ENCODE measurements around the gene VWA3A.

The VWA3A gene

GRCh38 chr16:22177968-22178930, 85.9 kb downstream of the VWA3A start:
- no peak for TF ChIP-seq ZNF384 (IDR thresholded peaks at IDR 0.05)
- TF ChIP-seq L3MBTL2 (conservative IDR thresholded peaks at IDR 0.05): no peak
- no peak for TF ChIP-seq BHLHE40 (IDR thresholded peaks at IDR 0.05; ENCODE audit: borderline replicate concordance)
- TF ChIP-seq FOXA1 (IDR thresholded peaks at IDR 0.05): no peak
- no peak for TF ChIP-seq SUZ12 (IDR thresholded peaks at IDR 0.05)
- TF ChIP-seq, protein P1, sequence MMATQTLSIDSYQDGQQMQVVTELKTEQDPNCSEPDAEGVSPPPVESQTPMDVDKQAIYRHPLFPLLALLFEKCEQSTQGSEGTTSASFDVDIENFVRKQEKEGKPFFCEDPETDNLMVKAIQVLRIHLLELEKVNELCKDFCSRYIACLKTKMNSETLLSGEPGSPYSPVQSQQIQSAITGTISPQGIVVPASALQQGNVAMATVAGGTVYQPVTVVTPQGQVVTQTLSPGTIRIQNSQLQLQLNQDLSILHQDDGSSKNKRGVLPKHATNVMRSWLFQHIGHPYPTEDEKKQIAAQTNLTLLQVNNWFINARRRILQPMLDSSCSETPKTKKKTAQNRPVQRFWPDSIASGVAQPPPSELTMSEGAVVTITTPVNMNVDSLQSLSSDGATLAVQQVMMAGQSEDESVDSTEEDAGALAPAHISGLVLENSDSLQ (IDR thresholded peaks at IDR 0.05): no peak
- TF ChIP-seq ELF4 (IDR thresholded peaks at IDR 0.05): no peak
- TF ChIP-seq TARDBP (IDR thresholded peaks at IDR 0.05): no peak
- TF ChIP-seq FOXK2 (IDR thresholded peaks at IDR 0.05): no peak
- TF ChIP-seq LEF1 (IDR thresholded peaks at IDR 0.05; ENCODE audit: borderline replicate concordance): no peak
- no peak for TF ChIP-seq CTBP1 (IDR thresholded peaks at IDR 0.05; ENCODE audit: borderline replicate concordance)
- TF ChIP-seq SP1 (IDR thresholded peaks at IDR 0.05): no peak
- TF ChIP-seq NFRKB (IDR thresholded peaks at IDR 0.05): no peak
- TF ChIP-seq FOXM1 (IDR thresholded peaks at IDR 0.05; ENCODE audit: borderline replicate concordance): no peak
- no peak for TF ChIP-seq HDGF (IDR thresholded peaks at IDR 0.05; ENCODE audit: borderline replicate concordance)
- no peak for TF ChIP-seq ARNT (IDR thresholded peaks at IDR 0.05)
- ChIA-PET POLR2A (no interaction called here), CTCF (no interaction called here)
- no peak for DNase-seq (ENCODE audit: extremely low spot score)

GRCh38 chr16:22181426-22181825, 89.1 kb downstream of the VWA3A start:
- DNase-seq (ENCODE audit: extremely low spot score): no peak
- no peak for TF ChIP-seq ZNF384 (IDR thresholded peaks at IDR 0.05)
- TF ChIP-seq CTBP1 (IDR thresholded peaks at IDR 0.05; ENCODE audit: borderline replicate concordance): no peak
- TF ChIP-seq TARDBP (IDR thresholded peaks at IDR 0.05): no peak
- TF ChIP-seq LEF1 (IDR thresholded peaks at IDR 0.05; ENCODE audit: borderline replicate concordance): no peak
- TF ChIP-seq NFRKB (IDR thresholded peaks at IDR 0.05): no peak
- no peak for TF ChIP-seq FOXA1 (IDR thresholded peaks at IDR 0.05)
- TF ChIP-seq BHLHE40 (IDR thresholded peaks at IDR 0.05; ENCODE audit: borderline replicate concordance): no peak
- TF ChIP-seq SP1 (IDR thresholded peaks at IDR 0.05): no peak
- TF ChIP-seq FOXM1 (IDR thresholded peaks at IDR 0.05; ENCODE audit: borderline replicate concordance): no peak
- no peak for TF ChIP-seq ELF4 (IDR thresholded peaks at IDR 0.05)
- no peak for TF ChIP-seq ARNT (IDR thresholded peaks at IDR 0.05)
- no peak for TF ChIP-seq FOXK2 (IDR thresholded peaks at IDR 0.05)
- ChIA-PET POLR2A (no interaction called here), CTCF (no interaction called here)

GRCh38 chr16:22181843-22182242, 89.5 kb downstream of the VWA3A start:
- no peak for TF ChIP-seq SUZ12 (IDR thresholded peaks at IDR 0.05)
- no peak for TF ChIP-seq SP1 (IDR thresholded peaks at IDR 0.05)
- TF ChIP-seq LEF1 (IDR thresholded peaks at IDR 0.05; ENCODE audit: borderline replicate concordance): no peak
- no peak for TF ChIP-seq BHLHE40 (IDR thresholded peaks at IDR 0.05; ENCODE audit: borderline replicate concordance)
- TF ChIP-seq TARDBP (IDR thresholded peaks at IDR 0.05): no peak
- TF ChIP-seq L3MBTL2 (conservative IDR thresholded peaks at IDR 0.05): no peak
- no peak for TF ChIP-seq FOXA1 (IDR thresholded peaks at IDR 0.05)
- TF ChIP-seq CTBP1 (IDR thresholded peaks at IDR 0.05; ENCODE audit: borderline replicate concordance): no peak
- TF ChIP-seq, protein P1 (IDR thresholded peaks at IDR 0.05): no peak
- TF ChIP-seq ZNF384 (IDR thresholded peaks at IDR 0.05): no peak
- TF ChIP-seq HDGF (IDR thresholded peaks at IDR 0.05; ENCODE audit: borderline replicate concordance): no peak
- no peak for TF ChIP-seq ARNT (IDR thresholded peaks at IDR 0.05)
- no peak for TF ChIP-seq FOXK2 (IDR thresholded peaks at IDR 0.05)
- TF ChIP-seq ELF4 (IDR thresholded peaks at IDR 0.05): no peak
- TF ChIP-seq NFRKB (IDR thresholded peaks at IDR 0.05): no peak
- no peak for TF ChIP-seq FOXM1 (IDR thresholded peaks at IDR 0.05; ENCODE audit: borderline replicate concordance)
- no peak for DNase-seq (ENCODE audit: extremely low spot score)
- ChIA-PET CTCF (no interaction called here), POLR2A (no interaction called here)

- ChIA-PET POLR2A (no interaction called here), CTCF (interaction anchor here (1.3 kb wide), 1 partner anchor 44 kb away, joined by 3 read pairs; no protein-coding TSS in a partner anchor)
- no peak for TF ChIP-seq HDGF (IDR thresholded peaks at IDR 0.05; ENCODE audit: borderline replicate concordance)
- TF ChIP-seq SP1 (IDR thresholded peaks at IDR 0.05): no peak
- TF ChIP-seq FOXK2 (IDR thresholded peaks at IDR 0.05): no peak
- no peak for TF ChIP-seq ZNF384 (IDR thresholded peaks at IDR 0.05)
- TF ChIP-seq SUZ12 (IDR thresholded peaks at IDR 0.05): no peak
- no peak for TF ChIP-seq FOXA1 (IDR thresholded peaks at IDR 0.05)
- no peak for TF ChIP-seq BHLHE40 (IDR thresholded peaks at IDR 0.05; ENCODE audit: borderline replicate concordance)
- no peak for TF ChIP-seq TARDBP (IDR thresholded peaks at IDR 0.05)
- no peak for TF ChIP-seq FOXM1 (IDR thresholded peaks at IDR 0.05; ENCODE audit: borderline replicate concordance)
- TF ChIP-seq, protein P1 (IDR thresholded peaks at IDR 0.05): no peak
- TF ChIP-seq NFRKB (IDR thresholded peaks at IDR 0.05): no peak
- no peak for TF ChIP-seq ELF4 (IDR thresholded peaks at IDR 0.05)
- TF ChIP-seq CTBP1 (IDR thresholded peaks at IDR 0.05; ENCODE audit: borderline replicate concordance): no peak
- no peak for TF ChIP-seq LEF1 (IDR thresholded peaks at IDR 0.05; ENCODE audit: borderline replicate concordance)
- TF ChIP-seq L3MBTL2 (conservative IDR thresholded peaks at IDR 0.05): no peak
- DNase-seq (ENCODE audit: extremely low spot score): no peak
These were observed 91.0 kb downstream of the VWA3A start for GRCh38 chr16:22183335-22183734.

DNA sequence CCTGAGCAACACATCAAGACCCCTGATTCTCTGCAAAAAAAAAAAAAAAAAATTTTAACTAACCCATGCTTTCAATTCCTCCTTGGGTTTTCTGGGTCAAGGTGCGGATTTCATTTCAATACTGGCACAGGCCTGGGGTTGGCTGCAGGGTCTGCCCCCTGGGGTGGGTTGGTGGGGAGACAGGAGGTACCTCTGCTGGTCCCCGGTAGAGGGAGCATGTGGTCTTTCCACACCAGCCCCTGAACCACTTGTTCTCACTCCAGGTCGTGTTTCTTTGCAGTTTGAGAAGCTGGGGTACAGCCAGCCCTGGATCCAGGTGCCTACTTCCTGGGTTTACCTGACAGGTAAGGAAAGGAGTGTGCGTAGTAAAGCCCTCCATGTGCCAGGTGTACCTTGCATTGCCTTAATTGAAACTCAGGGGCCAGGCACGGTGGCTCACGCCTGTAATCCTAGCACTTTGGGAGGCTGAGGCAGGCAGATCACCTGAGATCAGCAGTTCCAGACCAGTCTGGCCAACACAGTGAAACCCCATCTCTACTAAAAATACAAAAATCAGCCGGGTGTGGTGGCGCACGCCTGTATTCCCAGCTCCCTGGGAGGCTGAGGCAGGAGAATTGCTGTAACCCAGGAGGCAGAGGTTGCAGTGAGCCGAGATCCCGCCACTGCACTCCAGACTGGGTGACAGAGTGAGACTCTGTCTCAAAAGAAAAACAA, 91.7 kb downstream of the VWA3A start:
- ChIA-PET CTCF (interaction anchor here (0.7 to 1.1 kb wide), 2 partner anchors 116 to 128 kb away, joined by 3 to 4 read pairs; no protein-coding TSS in a partner anchor), POLR2A (no interaction called here)
- TF ChIP-seq, protein P1 (IDR thresholded peaks at IDR 0.05): no peak
- TF ChIP-seq ELF4 (IDR thresholded peaks at IDR 0.05): no peak
- TF ChIP-seq BHLHE40 (IDR thresholded peaks at IDR 0.05; ENCODE audit: borderline replicate concordance): no peak
- TF ChIP-seq ARNT (IDR thresholded peaks at IDR 0.05): no peak
- no peak for TF ChIP-seq SP1 (IDR thresholded peaks at IDR 0.05)
- TF ChIP-seq TARDBP (IDR thresholded peaks at IDR 0.05): no peak
- no peak for TF ChIP-seq LEF1 (IDR thresholded peaks at IDR 0.05; ENCODE audit: borderline replicate concordance)
- no peak for TF ChIP-seq FOXM1 (IDR thresholded peaks at IDR 0.05; ENCODE audit: borderline replicate concordance)
- no peak for TF ChIP-seq NFRKB (IDR thresholded peaks at IDR 0.05)
- TF ChIP-seq FOXA1 (IDR thresholded peaks at IDR 0.05): no peak
- no peak for TF ChIP-seq L3MBTL2 (conservative IDR thresholded peaks at IDR 0.05)
- no peak for TF ChIP-seq CTBP1 (IDR thresholded peaks at IDR 0.05; ENCODE audit: borderline replicate concordance)
- TF ChIP-seq SUZ12 (IDR thresholded peaks at IDR 0.05): no peak
- TF ChIP-seq ZNF384 (IDR thresholded peaks at IDR 0.05): no peak
- TF ChIP-seq FOXK2 (IDR thresholded peaks at IDR 0.05): no peak
- TF ChIP-seq HDGF (IDR thresholded peaks at IDR 0.05; ENCODE audit: borderline replicate concordance): no peak
- peak; percentile 51 for DNase-seq (ENCODE audit: extremely low spot score)
